ENCODE data around the gene RXRA.

The RXRA gene

DNA sequence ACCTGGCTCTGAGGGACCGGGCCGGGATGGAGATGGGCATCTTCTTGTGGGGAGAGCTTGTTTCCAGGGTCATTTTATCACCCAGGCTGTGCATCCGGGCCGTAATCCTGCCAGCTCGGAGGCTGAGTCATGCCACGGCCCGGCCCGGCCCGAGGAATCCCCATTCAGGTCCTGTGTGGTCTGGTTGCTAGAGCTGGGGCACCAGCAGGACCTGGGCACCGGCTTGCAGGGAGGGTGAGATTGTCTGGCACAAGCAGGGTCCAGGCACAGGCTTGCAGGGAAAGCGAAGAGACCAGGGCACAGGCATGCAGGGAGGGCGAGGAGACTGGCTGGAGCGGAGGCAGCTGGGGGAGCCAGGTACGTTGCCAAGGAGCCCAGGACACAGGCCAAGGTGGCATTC is 106.8 kb downstream of the RXRA start:
- Histone ChIP-seq H2AK5ac (ENCODE audit: low read length, severe bottlenecking) (no peak overlapping the region), H3K27me3 (ENCODE audit: control insufficient read depth in 1 of 2, insufficient read depth in 1 of 2, low read length in 2 of 2) (no peaks in the 10 kb centered on the region), H2BK12ac (ENCODE audit: low read length in 2 of 2) (no peak overlapping the region), H3K14ac (ENCODE audit: low read length in 2 of 2) (no peak overlapping the region), H3K36me3 (ENCODE audit: control insufficient read depth in 1 of 2, insufficient read depth in 2 of 2, low read depth in 1 of 2, low read length in 2 of 2) (peaks cover 47 to 70% of the 10 kb centered on the region in 2 experiments), H2AFZ (ENCODE audit: low read depth, low read length) (no peak overlapping the region), H3K9ac (ENCODE audit: low read length) (peak overlapping the region; percentile 26), H4K8ac (ENCODE audit: low read length) (no peak overlapping the region), H3K4me2 (ENCODE audit: low read length, poor library complexity, severe bottlenecking) (no peak overlapping the region), H2BK15ac (ENCODE audit: low read depth, poor library complexity, severe bottlenecking) (peak overlapping the region; percentile 33), H4K91ac (ENCODE audit: low read length) (no peak overlapping the region), H3K4ac (ENCODE audit: low read depth in 1 of 2, low read length in 2 of 2) (peak overlapping the region in 1 of 2 experiments; percentile 2), H2BK5ac (ENCODE audit: low read depth, low read length, poor library complexity, severe bottlenecking) (no peak overlapping the region), H3K27ac (ENCODE audit: low read length, poor library complexity, severe bottlenecking) (no peak overlapping the region), H3K4me1 (ENCODE audit: control insufficient read depth, insufficient read depth, low read depth, low read length) (peaks cover 52% of the 10 kb centered on the region), H3K18ac (ENCODE audit: low read depth in 1 of 2, low read length in 2 of 2) (no peak overlapping the region), H3K79me1 (replicated peaks; ENCODE audit: low read length, poor library complexity, severe bottlenecking) (peaks cover 10% of the 10 kb centered on the region), H3K4me3 (ENCODE audit: insufficient read depth in 1 of 2, low read depth in 1 of 2, low read length in 2 of 2) (no peak overlapping the region), H3K9me3 (ENCODE audit: control insufficient read depth, low read length) (no peaks in the 10 kb centered on the region), H3K23ac (ENCODE audit: low read length in 2 of 2) (no peak overlapping the region), H2BK120ac (ENCODE audit: low read depth, low read length) (no peak overlapping the region)
- 83% methylated on average over 14 of the region's 14 CpGs for WGBS
- DNase-seq = no peak

DNA sequence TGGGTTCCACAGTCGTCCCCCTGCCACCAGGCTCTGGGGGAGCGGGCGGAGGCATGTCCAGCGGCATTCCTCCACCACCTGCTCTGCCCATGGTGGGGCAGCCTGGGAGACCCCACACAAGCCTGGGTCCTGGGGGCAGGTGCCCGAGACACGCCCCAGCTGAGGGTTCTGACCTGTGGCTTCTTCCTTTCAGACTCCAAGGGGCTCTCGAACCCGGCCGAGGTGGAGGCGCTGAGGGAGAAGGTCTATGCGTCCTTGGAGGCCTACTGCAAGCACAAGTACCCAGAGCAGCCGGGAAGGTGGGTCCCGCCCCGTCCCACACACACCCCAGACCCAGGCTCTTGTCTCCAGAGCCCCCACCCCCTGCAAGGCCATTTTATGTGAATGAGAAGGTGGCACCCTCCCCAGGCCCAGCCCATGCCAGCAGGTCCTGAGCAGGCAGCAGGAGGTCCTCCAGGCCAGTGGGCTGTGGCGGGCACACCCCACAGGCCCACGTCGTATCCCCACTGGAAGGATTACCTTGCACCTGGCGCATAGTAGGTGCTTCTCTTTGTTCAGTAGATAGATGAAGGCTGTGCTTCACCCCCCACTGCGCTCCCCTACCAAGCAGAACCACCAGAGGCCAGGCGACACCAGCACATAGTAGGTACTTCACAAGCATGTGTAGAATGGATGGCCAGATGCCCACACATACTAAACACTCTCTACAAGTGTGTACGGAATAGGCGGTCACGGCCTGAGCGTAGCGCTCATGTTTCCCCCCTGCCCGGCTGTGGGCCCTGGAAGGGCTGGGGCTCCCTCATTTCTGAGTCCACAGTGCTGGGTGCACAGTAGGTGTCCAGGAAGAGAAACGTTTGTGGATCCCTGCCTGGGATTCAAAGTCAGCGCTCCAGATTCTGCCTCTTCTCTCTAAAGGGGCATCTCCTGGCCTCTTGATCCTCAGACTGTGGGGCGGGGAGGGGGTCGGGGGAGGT is 107.9 kb downstream of the RXRA start:
- DNase-seq = no peak
- Histone ChIP-seq H2BK5ac (ENCODE audit: low read depth, low read length, poor library complexity, severe bottlenecking) (no peak overlapping the region), H3K4me1 (ENCODE audit: control insufficient read depth, insufficient read depth, low read depth, low read length) (peaks cover 52% of the 10 kb centered on the region), H3K27me3 (ENCODE audit: control insufficient read depth in 1 of 2, insufficient read depth in 1 of 2, low read length in 2 of 2) (no peaks in the 10 kb centered on the region), H2BK120ac (ENCODE audit: low read depth, low read length) (no peak overlapping the region), H3K36me3 (ENCODE audit: control insufficient read depth in 1 of 2, insufficient read depth in 2 of 2, low read depth in 1 of 2, low read length in 2 of 2) (peaks cover 43 to 71% of the 10 kb centered on the region in 2 experiments), H3K9ac (ENCODE audit: low read length) (peak overlapping the region; percentile 55), H2AFZ (ENCODE audit: low read depth, low read length) (no peak overlapping the region), H4K8ac (ENCODE audit: low read length) (peak overlapping the region; percentile 89), H3K79me1 (replicated peaks; ENCODE audit: low read length, poor library complexity, severe bottlenecking) (peaks cover 9% of the 10 kb centered on the region), H3K14ac (ENCODE audit: low read length in 2 of 2) (peak overlapping the region in 1 of 2 experiments; percentile 5), H2BK12ac (ENCODE audit: low read length in 2 of 2) (peak overlapping the region; percentile 88 to 98), H3K23ac (ENCODE audit: low read length in 2 of 2) (no peak overlapping the region), H3K27ac (ENCODE audit: low read length, poor library complexity, severe bottlenecking) (peak overlapping the region; percentile 88), H2AK5ac (ENCODE audit: low read length, severe bottlenecking) (peak overlapping the region; percentile 77), H3K4me2 (ENCODE audit: low read length, poor library complexity, severe bottlenecking) (no peak overlapping the region), H3K18ac (ENCODE audit: low read depth in 1 of 2, low read length in 2 of 2) (peak overlapping the region; percentile 81 to 87), H3K4ac (ENCODE audit: low read depth in 1 of 2, low read length in 2 of 2) (peak overlapping the region; percentile 70 to 93), H3K9me3 (ENCODE audit: control insufficient read depth, low read length) (no peaks in the 10 kb centered on the region), H4K91ac (ENCODE audit: low read length) (peak overlapping the region; percentile 97), H2BK15ac (ENCODE audit: low read depth, poor library complexity, severe bottlenecking) (peak overlapping the region; percentile 82), H3K4me3 (ENCODE audit: insufficient read depth in 1 of 2, low read depth in 1 of 2, low read length in 2 of 2) (no peak overlapping the region)
- 90% methylated on average over 29 of the region's 30 CpGs for WGBS

DNA sequence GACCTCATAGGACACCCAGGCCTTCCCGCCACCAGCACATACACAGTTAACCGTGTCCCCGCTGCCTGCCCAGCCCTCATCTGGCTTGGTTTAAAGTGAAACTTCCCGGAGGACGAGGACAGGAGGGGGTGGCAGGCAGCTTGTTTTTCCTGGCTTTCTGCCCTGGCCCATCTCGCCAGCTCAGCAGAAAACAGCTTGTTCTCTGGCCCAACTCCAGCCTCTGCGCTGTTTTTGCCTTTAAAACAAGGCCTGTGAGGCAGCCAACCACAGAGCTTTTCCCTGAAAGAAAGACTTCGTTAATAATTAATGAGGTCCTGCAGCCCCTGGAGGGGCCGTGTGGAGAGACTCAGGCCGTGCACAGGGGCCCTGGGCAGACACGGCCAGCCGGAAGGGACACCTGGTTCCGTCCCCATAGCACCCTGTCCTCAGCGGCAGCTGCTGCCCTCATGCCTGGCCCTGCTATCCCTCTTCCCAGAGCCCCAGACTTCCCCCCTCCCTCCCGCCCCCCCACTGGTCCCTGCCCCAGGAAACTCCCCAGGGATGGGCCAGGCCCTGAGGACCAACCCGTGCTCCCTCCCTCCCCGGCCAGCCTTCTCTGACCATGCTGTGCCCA is 108.7 kb downstream of the RXRA start:
- Histone ChIP-seq H3K79me1 (replicated peaks; ENCODE audit: low read length, poor library complexity, severe bottlenecking) (peaks cover 9% of the 10 kb centered on the region), H3K27me3 (ENCODE audit: control insufficient read depth in 1 of 2, insufficient read depth in 1 of 2, low read length in 2 of 2) (no peaks in the 10 kb centered on the region), H3K9me3 (ENCODE audit: control insufficient read depth, low read length) (no peaks in the 10 kb centered on the region), H3K4me3 (ENCODE audit: insufficient read depth in 1 of 2, low read depth in 1 of 2, low read length in 2 of 2) (no peak overlapping the region), H2BK120ac (ENCODE audit: low read depth, low read length) (peak overlapping the region; percentile 37), H3K14ac (ENCODE audit: low read length in 2 of 2) (peak overlapping the region in 1 of 2 experiments; percentile 63), H3K9ac (ENCODE audit: low read length) (peak overlapping the region; percentile 57), H3K23ac (ENCODE audit: low read length in 2 of 2) (no peak overlapping the region), H3K36me3 (ENCODE audit: control insufficient read depth in 1 of 2, insufficient read depth in 2 of 2, low read depth in 1 of 2, low read length in 2 of 2) (peaks cover 41 to 69% of the 10 kb centered on the region in 2 experiments), H3K4ac (ENCODE audit: low read depth in 1 of 2, low read length in 2 of 2) (peak overlapping the region in 1 of 2 experiments; percentile 90), H4K91ac (ENCODE audit: low read length) (peak overlapping the region; percentile 83), H3K4me1 (ENCODE audit: control insufficient read depth, insufficient read depth, low read depth, low read length) (peaks cover 53% of the 10 kb centered on the region), H4K8ac (ENCODE audit: low read length) (peak overlapping the region; percentile 53), H3K27ac (ENCODE audit: low read length, poor library complexity, severe bottlenecking) (peak overlapping the region; percentile 88), H3K4me2 (ENCODE audit: low read length, poor library complexity, severe bottlenecking) (peak overlapping the region; percentile 20), H2AK5ac (ENCODE audit: low read length, severe bottlenecking) (peak overlapping the region; percentile 33), H2BK15ac (ENCODE audit: low read depth, poor library complexity, severe bottlenecking) (peak overlapping the region; percentile 64), H3K18ac (ENCODE audit: low read depth in 1 of 2, low read length in 2 of 2) (peak overlapping the region in 1 of 2 experiments; percentile 96), H2BK12ac (ENCODE audit: low read length in 2 of 2) (peak overlapping the region; percentile 20 to 88), H2BK5ac (ENCODE audit: low read depth, low read length, poor library complexity, severe bottlenecking) (peak overlapping the region; percentile 3), H2AFZ (ENCODE audit: low read depth, low read length) (no peak overlapping the region)
- peak; percentile 95 for DNase-seq
- WGBS = 14% methylated on average over 16 of the region's 17 CpGs

Data from mesenchymal stem cell (in vitro differentiated cells and primary cell).